GM18520 (cell line): ENCODE data around the gene SELENOI.
"Not testable (repeated sequence)": the region's sequence is repeated elsewhere in the genome, so short reads cannot be mapped to it uniquely, and the experiment has no call there.

Experiments used
- ATAC-seq: cut with Tn5 transposase; IDR thresholded peaks from one replicate; pipeline ENCODE4 v1.9.1; 2021; ENCODE audit not compliant: unreplicated experiment

The SELENOI gene

GRCh38 chr2:26345545-26346453 is at the start of gene SELENOI:
Gene SELENOI, plus strand, starts transcription at chr2:26346143. Its CDS starts 90 bp downstream, at chr2:26346233.
- ATAC-seq: peak; percentile 95

GRCh38 chr2:26297061-26297460 is 48.9 kb upstream of the SELENOI start:
- no peak for ATAC-seq

- ATAC-seq: no peak
Observed at GRCh38 chr2:26298286-26298637, 47.7 kb upstream of the SELENOI start.

- no peak for ATAC-seq
Observed at GRCh38 chr2:26298638-26299393, 47.1 kb upstream of the SELENOI start.

- ATAC-seq: no peak
Observed at GRCh38 chr2:26299471-26300101, 46.4 kb upstream of the SELENOI start.

GRCh38 chr2:26300234-26300925 is 45.6 kb upstream of the SELENOI start:
- no peak for ATAC-seq

DNA sequence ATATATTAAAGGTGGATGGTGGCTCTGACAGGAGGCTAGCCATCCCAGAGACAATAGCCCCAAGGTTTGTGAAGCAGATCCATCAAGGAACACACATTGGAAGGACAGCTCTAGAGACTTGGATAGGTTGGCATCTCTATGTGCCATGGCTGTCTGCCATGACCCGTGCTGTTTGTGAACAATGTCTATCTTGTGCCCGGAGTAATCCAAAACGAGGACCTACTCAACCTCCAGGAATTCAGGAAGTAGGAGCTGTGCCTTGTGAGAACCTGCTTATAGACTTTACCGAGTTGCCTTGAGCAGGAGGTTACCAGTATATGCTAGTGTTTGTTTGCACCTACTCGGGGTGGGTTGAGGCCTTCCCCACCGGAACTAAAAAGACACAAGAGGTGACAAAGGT is 43.1 kb upstream of the SELENOI start:
- ATAC-seq: no peak

- ATAC-seq: not testable (repeated sequence)
Observed at GRCh38 chr2:26305094-26305493, 40.8 kb upstream of the SELENOI start.

GRCh38 chr2:26305540-26305939 is 40.4 kb upstream of the SELENOI start:
- ATAC-seq: no peak

- ATAC-seq: no peak
Observed at GRCh38 chr2:26309921-26310320, 36.0 kb upstream of the SELENOI start.

DNA sequence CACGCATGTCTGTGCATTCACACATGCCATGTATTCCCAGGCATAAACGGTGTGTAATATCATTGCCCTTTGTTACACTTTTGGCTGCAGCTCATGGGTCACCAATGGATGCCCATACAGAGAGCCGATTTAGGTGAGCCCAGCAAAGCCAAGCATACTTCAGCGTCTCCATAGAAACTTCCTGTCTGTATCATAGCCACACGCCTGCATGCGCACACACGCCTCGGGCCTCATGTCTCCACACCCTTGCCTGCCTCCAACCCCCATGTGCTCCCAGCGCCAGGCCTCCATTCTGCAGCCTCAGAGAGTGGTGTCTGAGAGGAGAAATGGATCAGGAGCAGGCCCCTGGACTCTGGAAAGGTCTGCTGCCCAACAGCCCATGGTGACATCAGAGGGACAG is 33.5 kb upstream of the SELENOI start:
- no peak for ATAC-seq

- ATAC-seq: no peak
Observed at GRCh38 chr2:26313446-26313845, 32.5 kb upstream of the SELENOI start.

DNA sequence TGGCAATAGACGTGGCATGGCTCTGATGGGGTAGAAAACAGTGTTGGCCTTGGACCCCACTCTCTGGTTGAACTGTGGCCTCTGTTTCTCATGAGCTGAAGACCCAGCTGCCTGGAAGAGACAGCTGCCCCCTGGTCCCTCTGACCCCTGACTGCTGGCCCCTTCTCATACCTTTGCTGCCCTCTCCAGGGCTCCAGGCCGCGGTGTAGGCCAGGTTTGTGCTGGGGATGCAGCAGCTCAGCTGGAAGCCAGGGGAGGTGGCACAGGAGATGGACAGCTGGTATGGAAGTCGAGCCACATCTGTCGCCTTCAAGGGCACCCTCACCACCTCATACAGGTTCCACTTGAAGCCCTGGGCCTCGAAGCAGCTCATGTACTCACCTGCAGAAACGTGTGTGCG is 31.7 kb upstream of the SELENOI start:
- ATAC-seq: no peak

GRCh38 chr2:26316041-26316440 is 29.9 kb upstream of the SELENOI start:
- no peak for ATAC-seq

- ATAC-seq: no peak
Observed at GRCh38 chr2:26316845-26317244, 29.1 kb upstream of the SELENOI start.

DNA sequence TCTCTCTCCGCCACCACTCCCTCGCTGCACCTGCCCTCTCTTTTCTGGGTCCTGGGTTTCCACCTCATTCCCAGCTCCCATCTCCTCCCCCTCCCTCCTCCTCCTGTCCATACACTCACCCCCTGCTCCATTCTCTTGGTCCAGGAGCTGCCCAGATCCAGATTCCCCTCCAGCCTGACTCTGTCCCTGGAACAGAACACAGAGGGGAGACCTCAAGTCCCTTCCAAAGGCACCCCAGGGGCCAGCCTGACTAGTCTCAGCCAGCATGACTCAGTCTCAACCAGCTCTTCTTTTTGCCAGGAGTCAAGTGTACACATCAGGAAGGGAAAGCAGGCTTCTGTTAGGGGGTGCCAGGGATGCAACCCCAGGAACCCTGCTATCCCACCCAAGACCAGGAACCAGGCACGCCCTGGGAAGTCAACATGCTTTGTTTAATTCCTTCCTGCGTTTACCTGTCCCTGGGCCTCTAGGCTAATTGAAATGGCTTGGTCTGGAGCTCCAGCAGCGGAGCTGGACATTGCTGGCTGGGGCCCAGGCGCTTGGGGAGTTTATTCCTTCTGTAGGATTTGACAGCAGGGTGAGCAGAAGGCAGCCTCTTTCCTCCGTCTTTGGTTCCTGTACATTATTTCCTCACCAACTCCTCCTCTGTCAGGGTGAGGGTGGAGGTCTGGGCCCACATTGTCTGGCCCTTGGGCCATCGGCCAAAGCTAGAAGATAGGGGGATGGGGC is 28.4 kb upstream of the SELENOI start:
- ATAC-seq: no peak

- ATAC-seq: no peak
Observed at GRCh38 chr2:26318950-26319349, 27.0 kb upstream of the SELENOI start.

DNA sequence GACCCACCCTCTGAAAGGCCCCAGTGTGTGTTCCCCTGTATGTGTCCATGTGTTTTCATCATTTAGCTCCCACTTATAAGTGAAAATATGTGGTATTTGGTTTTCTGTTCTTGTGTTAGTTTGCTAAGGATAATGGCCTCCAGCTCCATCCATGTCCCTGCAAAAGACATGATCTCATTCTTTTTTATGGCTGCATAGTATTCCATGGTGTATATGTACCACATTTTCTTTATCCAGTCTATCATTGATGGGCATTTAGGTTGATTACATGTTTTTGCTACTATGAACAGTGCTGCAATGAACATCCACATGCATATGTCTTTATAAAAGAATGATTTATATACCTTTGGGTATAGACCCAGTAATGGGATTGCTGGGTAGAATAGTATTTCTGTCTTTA is 21.5 kb upstream of the SELENOI start:
- ATAC-seq: not testable (repeated sequence)

DNA sequence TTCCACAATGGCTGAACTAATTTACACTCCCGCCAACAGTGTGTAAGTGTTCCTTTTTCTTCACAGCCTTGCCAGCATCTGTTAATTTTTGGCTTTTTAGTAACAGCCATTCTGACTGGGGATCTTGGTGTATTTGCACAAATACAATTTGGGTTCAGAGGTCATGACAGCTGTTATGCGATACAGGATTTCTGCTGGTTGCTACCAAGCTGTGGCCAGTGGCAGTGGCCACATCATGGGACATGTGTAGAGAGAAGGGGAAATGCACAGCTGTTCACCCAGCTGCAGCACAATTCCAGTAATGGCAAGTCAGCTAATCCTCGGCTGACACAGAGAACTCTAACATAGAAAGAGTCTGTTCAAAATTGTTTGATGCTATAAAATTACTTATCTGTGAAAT is 21.0 kb upstream of the SELENOI start:
- ATAC-seq: no peak

GRCh38 chr2:26325851-26326250 is 20.1 kb upstream of the SELENOI start:
- ATAC-seq: no peak
